DMS79 (cell line): Measurements from ENCODE around the gene PIM2.
"Not testable (repeated sequence)": the region's sequence is repeated elsewhere in the genome, so short reads cannot be mapped to it uniquely, and the experiment has no call there.

Experiments used
- DNase-seq: peaks from one replicate; lab custom pipeline; 2025; lab: John Stamatoyannopoulos, UW

The PIM2 gene

DNA sequence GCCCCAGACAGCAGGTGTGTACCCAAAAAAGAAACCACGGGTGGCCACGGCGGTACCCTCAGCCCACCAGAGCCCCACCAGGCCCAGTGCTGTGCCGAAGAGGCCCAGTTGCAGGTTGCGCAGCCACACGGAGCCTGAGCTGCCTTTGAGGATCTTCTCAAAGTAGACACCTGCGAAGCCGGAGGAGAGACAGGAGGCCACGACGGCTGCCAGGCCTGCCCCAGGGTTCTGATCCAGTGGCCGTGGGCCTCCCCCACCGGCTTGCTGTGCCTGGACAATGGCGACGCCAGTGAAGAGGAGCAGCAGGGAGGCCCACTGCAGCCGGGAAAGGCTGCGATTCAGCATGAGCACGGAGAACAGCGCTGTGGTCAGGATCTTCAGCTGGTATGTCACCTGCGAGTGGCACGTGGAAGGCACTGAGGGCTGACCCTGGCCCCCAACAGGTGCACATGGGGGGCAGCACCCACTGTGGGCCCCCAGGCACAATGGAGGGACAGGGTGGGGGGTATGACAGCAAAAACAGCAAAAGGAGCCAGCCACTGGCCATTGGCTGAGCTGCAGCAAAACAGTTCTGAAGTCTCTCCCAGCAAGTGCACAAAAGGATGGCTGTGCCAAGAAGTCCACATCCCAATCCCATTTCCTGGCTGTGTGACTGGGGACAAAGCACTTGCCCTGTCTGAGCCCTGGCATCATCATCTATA, 13.6 kb downstream of the PIM2 start:
- no peak for DNase-seq

DNA sequence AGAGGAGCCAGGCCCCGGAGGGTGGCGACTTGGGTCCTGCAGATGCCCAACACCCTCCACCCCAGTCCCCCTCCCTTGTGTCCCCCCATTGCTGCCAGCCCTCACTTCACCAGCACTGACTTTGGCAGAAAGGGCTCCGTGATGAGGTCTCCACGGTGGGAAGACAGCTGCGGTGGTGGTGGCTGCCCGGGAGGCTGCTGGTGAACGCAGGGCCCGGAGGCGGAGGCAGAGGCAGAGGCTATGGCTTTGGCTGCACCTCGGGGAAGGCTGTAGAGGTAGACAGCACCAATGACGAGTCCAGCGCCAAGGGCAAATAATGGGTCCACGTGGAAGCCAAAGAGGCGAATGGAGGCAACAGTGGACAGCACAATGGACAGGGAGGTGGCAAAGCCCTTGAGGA, 14.2 kb downstream of the PIM2 start:
- no peak for DNase-seq

DNA sequence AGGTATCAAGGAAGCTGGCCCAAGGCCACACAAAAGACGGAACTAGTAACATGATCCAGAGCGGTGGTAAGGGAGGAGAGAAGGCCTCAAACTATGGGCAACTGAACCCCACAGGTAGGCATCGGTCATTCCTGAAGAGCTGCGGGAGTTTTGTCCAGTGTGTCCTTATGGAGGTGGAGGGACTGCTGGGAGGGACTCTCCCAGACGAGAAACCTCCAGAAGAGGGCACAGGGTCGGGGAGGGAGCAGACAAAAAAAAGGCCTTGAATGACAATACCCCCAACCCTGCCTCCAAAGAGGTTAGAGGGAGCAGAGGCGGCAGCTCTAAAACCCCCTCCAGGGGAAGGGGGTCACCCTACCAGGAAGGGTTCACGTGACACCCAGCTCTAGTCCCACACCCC, 14.6 kb downstream of the PIM2 start:
- DNase-seq, result no peak

DNA sequence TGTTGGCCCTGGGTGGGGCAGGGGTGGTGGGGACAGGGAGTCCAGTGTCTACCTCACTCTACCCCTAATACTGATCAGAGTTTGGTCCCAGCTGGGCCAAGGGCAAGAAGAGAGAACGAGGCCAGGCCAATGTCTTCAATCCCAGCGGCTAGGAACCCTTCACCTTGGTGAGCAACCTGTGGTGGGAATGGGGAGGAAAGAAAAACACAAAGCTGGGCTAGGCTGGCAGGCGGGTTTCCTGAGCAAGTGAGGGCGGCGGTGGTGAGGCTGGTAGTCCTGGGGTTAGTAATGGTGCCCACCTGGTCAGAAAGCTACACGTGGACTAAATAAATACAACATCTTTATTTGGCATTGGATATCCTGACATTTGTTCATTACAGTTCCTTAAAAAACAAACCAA, 15.5 kb downstream of the PIM2 start:
- DNase-seq, result no peak

DNA sequence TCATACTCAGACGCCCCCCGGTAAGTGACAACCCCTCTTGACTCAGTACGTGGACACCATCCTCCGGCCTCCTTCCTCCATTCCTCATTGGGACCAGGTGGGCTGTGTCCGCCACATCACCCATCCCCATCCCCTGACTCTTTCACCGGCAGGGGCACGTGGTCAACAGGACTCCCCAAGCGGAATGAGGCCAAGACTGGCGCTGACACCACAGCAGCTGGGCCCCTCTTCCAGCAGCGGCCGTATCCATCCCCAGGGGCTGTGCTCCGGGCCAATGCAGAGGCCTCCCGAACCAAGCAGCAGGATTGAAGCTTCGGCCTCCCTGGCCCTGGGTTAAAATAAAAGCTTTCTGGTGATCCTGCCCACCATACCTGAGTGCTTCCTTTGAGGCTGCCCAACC, 16.0 kb downstream of the PIM2 start:
- no peak for DNase-seq

DNA sequence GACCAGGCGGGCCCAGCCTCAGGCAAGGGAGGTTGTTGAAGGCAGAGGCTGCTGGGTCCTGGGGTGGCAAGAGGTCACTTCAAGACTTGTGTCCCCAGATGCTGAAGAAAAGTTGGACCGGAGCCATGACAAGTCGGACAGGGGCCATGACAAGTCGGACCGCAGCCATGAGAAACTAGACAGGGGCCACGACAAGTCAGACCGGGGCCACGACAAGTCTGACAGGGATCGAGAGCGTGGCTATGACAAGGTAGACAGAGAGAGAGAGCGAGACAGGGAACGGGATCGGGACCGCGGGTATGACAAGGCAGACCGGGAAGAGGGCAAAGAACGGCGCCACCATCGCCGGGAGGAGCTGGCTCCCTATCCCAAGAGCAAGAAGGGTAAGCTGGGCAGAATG, 16.7 kb downstream of the PIM2 start:
- no peak for DNase-seq

DNA sequence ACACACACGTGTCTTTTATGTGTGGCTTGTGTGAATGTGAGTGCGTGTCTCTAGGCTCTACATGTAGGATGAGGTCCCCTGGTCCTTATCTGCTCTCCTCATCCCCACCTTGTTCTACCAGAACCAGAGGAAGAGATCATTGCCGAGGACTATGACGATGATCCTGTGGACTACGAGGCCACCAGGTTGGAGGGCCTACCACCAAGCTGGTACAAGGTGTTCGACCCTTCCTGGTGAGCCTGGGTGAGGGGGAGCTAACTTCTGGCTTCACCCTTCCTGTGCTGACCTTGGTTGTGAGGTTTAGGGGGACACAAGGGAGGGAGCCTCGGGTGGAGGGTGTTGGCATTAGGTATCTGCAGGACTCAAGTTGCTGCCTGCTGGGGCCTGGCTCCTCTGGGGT, 17.8 kb downstream of the PIM2 start:
- no peak for DNase-seq

DNA sequence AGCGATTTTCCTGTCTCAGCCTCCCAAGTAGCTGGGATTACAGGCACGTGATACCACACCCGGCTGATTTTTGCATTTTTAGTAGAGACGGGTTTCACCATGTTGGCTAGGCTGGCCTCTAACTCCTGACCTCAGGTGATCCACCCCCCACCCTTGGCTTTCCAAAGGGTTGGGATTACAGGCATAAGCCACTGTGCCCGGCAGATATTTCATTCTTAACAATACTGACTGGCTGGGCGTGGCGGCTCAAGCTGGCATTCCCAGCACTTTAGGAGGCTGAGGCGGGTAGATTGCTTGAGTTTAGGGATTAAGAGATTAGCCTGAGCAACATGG, 19.8 kb downstream of the PIM2 start:
- no peak for DNase-seq

DNA sequence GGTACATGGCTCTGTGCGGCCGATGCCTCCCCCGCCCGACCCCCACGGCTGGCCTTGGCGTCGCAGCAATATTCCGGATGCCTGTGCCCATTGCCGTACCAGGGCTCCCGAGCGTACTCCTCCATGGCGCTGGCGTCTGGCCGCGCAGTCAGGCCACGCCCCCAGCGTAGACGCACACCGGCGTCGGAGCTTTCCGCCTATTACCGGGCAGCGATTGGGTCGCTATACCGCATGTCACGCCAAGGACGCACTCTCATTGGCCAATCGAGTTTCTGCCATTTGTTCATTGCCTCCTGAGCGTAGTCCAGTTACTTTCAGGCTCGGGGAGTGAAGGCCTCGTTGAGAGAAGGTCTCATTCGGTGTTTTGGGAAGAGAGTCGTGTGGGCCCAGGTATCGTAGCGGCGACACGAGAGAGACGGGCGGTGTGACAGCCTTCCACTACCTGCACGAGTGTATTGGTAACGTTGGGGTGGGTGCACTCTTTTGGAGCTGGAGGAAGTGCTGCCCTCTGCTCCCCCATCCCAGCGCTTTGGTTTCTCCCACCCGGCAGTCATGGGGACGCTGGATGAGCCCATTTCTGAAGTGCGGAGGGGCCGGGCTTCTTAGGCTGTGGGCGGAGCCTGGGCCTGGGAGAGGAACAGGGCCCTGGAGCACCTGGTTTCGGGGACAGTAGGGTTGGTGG, 21.1 kb downstream of the PIM2 start, which contains the start of the genes PQBP1 and TIMM17B:
Gene PQBP1, plus strand, starts transcription at position 306 of the 682 bp plus-strand sequence. CDS start 580 bp downstream, outside the sequence.
Gene TIMM17B, minus strand, starts transcription at position 144 of the 682 bp plus-strand sequence. Its CDS starts 19 bp downstream, at position 125.
- DNase-seq, result peak; percentile 79

DNA sequence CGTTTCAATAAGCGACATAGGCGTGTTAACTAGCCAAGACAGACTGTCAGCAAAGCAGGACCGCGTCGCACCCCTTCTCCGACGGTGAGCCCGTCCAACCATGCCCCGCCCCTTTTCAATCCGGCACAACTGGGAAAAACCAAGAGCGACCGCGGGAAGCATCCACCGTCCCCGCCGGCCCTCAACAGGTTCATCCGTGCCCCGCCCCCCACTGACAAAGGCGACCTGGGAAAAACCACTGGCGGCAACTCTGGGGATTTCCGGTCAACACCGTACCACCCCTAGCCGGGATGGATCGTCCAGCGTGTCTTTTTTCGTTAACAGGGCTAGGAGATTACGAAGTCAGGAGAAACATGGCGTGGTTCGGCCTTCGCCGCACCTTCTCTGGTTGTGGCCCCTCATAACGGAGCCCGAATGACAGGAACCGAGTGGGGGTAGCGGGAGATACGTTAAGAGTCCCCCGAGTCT, 21.6 kb downstream of the PIM2 start:
- peak; percentile 33 for DNase-seq

DNA sequence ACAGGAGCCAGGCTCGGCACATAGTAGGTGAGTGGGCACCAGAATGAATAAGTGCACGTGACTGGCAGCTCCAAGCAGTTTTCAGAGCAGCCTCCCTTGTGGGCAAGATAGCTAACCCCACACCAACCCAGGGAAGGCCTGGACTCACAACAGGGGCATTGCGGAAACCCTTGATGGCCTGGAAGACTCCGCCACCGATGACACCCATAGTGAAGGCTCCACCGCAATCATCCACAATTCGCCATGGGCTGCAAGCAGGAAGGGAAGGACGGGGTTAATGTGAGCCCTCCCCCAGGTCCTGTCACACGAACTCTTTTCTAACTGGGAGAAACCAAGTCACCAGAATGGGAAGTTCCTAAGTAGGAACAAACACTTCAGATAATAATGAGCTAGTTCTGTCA, 22.2 kb downstream of the PIM2 start:
- no peak for DNase-seq

DNA sequence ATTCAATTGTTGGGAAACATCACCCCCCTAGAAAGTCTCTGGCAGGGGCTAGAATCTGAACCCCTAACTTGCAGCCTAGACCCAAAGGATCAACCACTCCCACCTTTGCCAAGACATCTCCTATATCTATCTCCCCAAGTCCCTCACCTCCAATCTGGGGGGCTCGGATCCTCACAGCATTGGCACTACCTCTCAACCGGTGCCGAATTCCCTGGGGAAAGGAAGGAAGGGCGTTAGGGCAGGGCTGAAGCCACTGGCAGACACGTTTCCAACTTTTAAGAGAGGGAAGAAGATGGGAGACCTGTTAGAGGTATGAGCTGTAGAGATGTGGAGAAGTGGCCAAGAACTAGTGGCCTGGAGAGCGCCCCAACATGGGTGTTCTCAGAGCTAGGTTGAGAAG, 23.9 kb downstream of the PIM2 start:
- DNase-seq, result no peak

DNA sequence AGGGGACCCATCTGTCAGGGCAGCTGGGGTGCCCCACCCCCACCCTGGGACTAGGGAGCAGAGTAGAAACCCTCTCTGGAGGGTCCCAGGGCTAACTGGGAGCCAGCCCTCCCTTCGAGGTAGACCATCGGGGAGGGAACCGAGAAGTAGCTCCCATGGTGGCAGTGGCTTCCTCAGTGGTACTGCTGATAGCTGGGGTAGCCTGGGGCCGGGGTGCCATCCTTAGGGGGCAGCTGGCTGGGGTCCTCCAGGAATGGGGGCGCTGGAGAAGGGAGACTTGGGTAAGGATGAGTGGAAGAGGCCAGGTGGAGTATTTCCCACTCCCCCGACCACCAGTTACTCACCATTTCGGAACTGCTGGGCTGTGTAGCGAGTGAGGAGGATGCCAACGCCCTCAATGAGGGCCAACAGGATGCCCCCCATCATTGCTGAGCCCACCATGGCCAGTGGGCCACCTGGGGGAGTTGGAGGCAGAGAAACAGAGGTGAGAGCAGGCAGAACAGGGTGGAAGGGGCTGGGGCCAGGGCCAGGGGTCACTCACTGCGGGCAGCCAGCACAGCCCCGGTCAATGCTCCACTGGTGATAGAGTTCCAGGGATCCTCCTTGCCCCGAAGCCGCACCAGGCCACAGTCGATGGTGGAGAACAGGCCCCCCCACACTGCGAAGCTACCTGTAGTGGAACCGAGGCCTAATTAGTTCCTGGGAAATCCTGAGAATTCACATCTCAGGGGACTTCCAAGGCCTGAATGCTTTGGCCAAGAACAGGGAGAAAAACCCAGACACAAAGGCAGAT, 25.1 kb downstream of the PIM2 start:
- DNase-seq, result no peak

DNA sequence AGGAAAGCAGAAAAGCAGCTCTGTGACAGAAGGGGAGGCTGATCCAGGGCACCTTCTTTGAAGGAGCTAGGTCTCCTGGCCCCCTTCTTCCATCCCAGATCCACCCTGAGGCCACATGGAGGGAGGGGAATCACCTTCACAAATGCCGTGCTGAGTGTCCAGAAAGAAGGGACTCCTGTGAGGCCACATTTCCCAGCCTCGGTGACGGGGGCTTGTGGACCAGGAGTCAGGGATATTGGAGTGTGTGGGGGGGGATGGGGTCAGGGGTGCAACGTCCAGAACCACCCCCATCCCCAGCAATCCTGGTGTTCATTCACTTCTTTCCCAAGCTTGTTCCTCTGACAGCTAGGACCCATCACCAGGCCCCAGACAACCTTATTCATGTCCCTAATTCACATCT, 25.9 kb downstream of the PIM2 start:
- DNase-seq, result no peak

DNA sequence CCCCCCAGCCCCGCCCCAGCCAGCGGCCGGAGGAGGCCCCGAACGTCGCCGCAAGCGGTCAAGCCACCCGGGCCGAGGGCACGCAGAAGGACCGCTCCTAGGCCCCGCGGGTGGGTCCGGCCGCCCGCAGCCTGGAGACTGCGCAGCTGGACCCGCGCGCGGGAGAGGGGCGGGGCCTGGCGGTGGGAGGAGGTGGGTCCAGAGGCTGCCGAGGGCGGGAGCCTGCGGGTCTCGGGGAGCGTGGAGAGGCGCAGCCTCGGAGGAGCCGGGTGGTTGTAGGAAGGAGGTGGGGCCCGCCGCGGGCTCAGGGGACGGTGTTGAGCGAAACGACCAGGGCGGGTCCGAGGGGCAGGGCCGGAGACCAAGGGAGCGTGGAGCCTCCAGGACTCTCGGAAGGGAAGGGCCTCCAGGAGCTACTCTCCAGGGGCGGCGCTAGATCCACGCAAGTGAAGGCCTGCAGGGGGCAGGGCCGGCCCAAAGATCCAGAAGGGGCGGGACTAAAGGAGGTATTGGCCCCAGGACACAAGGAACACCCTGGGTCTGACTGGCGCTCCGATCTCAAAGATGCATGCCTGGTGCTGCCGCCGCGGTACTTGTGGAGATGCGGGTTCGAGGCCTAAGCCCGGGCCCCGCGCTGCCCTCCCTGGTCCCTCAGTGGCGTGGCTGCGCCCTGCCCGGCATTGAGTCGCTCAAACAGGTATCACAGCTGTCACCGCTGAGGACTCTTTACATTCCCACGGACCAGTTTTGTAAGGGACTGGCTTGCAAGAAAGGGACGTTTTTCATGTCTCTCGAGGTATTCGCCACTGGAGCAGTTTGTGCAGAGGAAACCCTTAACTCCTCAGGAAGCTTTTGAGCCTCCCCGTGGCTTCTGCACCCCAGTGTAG, 27.2 kb downstream of the PIM2 start:
- DNase-seq, result peak; percentile 59

DNA sequence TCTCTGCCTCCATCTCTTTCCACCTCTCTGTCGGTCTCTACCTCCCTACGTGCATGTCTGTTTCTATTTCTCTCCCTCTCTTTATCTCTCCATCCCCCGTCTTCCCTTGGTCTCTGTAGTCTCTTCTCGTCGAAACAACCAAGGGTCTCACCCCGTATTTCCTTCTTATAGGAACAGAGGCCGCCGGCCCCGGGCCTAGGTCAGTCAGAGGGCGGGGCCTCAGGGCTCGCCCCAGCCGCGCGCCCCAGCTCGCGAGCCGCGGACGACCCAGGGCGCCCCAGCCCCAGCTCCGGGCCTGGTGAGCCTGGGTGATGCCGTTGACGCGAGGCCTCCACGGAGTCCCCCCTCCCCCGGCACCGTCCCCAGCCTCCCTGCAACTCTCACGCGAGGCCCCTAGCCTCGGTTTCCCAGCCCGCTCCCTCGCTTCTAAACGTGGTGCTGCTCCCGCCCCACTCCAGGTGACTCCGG, 27.9 kb downstream of the PIM2 start:
- no peak for DNase-seq

DNA sequence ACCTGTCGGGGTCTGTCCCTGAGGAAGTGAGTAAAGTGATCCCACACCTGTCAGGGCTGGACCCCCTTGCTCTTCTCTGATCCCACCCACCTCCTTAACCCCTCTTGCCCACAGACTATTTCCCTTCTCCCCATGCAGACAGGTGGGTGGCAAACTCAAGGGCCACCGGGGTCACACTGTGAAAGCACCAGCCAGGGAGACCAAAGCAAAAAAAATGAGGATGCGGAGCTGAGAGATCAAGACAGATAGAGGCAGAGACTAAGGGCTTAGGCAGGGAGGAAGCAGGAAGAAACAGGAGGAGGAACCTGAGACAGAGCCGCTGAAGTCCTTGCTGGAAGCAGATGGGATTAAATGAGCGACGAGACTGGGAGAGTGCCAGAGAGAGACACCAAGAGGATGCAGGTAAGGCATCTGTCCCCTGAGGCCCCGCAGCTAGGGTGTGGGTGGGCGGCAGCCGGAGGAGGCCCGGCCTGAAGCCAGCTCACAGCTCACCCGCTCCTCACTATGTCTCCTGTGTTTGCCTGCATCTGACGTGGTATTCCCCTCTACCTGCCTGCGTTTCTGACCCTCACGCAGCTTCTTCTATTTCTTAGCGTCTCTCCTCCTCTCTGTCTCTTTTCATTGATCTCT, 28.4 kb downstream of the PIM2 start:
- no peak for DNase-seq

DNA sequence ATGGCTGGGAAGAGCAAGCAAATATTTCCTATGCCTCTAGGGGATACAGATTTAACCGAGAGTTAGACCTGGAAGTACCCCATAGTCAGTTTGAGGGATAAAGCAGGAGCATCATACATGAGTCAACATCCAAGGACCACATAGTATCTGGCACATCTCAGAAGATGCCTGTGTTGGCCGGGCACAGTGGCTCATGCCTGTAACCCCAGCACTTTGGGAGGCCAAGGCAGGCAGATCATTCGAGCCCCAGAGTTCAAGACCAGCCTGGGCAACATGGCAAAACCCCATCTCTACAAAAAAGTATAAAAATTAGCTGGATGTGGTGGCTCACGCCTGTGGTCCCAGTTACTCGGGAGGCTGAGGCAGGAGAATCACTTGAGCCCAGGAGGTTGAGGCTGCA, 32.2 kb downstream of the PIM2 start:
- not testable (repeated sequence) for DNase-seq

DNA sequence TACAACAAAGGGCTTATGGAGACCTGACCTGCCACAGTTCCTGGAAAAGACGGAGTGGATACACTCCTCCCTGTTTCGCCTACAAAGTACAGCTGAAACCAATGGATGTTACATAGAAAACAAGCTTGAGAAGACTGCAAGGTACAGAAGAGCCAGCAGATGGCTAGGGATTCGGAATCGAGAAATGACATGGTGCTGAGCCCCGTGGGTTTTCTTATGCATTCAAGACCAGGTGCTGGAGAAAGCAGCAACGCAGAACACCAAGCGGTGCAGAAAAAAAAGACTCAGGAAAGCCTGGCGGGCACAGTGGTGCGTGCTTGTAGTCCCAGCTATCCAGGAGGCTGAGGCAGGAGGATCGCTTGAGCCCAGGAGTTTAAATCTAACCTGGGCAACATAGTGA, 35.1 kb downstream of the PIM2 start:
- DNase-seq, result no peak

DNA sequence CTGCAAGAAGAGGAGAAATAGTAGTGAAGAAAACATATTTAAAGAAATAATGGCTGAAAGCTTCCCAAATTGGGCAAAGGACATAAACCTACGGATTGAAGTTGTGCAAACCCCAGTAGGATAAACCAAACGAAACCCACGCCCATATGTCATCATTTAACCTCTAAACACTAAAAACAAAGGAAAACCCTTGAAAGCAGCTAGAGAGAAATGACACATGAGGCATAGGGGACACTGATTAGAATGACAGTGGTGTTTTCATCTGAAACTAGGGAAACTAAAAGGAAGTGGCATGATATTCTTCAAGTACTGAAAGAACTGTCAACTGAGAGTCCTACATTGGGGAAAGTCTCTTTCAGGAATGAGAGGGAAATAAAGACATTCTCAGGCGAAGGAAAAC, 41.9 kb downstream of the PIM2 start:
- DNase-seq, result not testable (repeated sequence)

DNA sequence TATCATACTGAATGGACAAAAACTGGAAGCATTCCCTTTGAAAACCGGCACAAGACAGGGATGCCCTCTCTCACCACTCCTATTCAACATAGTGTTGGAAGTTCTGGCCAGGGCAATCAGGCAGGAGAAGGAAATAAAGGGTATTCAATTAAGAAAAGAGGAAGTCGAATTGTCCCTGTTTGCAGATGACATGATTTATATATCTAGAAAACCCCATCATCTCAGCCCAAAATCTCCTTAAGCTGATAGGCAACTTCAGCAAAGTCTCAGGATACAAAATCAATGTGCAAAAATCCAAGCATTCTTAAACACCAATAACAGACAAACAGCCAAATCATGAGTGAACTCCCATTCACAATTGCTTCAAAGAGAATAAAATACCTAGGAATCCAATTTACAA, 46.8 kb downstream of the PIM2 start:
- DNase-seq, result not testable (repeated sequence)
